ENCODE data around the gene VAV3.

Gene VAV3

GRCh38 chr1:107600607-107601160, 364.3 kb downstream of the VAV3 start:
- no peak overlapping the region for H3K4me3 ChIP-seq
- TF ChIP-seq, protein P1, sequence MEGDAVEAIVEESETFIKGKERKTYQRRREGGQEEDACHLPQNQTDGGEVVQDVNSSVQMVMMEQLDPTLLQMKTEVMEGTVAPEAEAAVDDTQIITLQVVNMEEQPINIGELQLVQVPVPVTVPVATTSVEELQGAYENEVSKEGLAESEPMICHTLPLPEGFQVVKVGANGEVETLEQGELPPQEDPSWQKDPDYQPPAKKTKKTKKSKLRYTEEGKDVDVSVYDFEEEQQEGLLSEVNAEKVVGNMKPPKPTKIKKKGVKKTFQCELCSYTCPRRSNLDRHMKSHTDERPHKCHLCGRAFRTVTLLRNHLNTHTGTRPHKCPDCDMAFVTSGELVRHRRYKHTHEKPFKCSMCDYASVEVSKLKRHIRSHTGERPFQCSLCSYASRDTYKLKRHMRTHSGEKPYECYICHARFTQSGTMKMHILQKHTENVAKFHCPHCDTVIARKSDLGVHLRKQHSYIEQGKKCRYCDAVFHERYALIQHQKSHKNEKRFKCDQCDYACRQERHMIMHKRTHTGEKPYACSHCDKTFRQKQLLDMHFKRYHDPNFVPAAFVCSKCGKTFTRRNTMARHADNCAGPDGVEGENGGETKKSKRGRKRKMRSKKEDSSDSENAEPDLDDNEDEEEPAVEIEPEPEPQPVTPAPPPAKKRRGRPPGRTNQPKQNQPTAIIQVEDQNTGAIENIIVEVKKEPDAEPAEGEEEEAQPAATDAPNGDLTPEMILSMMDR (IDR thresholded peaks at IDR 0.05) = no peak
- no peak overlapping the region for H3K27ac ChIP-seq
- DNase-seq (ENCODE audit: low spot score) = no peak

DNA sequence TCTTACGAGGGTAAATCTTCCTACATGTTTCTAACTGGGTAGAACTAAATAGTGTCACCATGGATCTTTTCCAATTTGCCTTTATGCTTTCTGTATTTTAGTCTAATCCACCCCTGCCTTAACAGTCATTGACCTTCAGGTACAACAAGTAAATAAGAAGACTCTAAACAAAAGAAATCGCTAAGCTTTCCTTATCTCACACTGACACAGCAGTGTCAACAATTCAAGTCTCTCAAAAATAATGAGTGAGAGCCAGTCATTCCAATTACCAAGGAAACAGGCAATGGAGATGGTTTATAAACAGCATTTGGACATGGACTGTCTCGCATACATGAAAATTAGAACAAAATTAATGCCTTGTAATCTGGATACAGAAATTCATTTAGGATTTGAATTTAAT, 365.8 kb downstream of the VAV3 start:
- Histone ChIP-seq H3K4me3 (no peak overlapping the region), H3K27ac (no peak overlapping the region)
- TF ChIP-seq, protein P1 (IDR thresholded peaks at IDR 0.05) = no peak
- DNase-seq (ENCODE audit: low spot score) = no peak

GRCh38 chr1:107597290-107597689, 367.7 kb downstream of the VAV3 start:
- H3K4me3 ChIP-seq = no peak overlapping the region
- TF ChIP-seq, protein P1 (IDR thresholded peaks at IDR 0.05) = no peak
- no peak overlapping the region for H3K27ac ChIP-seq
- no peak for DNase-seq (ENCODE audit: low spot score)

- no peak for DNase-seq (ENCODE audit: low spot score)
- TF ChIP-seq, protein P1 (IDR thresholded peaks at IDR 0.05) = no peak
- Histone ChIP-seq H3K27ac (no peak overlapping the region), H3K4me3 (no peak overlapping the region)
Observed at GRCh38 chr1:107594536-107594935, 370.4 kb downstream of the VAV3 start.

GRCh38 chr1:107593501-107594209, 371.3 kb downstream of the VAV3 start:
- Histone ChIP-seq H3K27ac (no peak overlapping the region), H3K4me3 (no peak overlapping the region)
- TF ChIP-seq, protein P1 (IDR thresholded peaks at IDR 0.05) = no peak
- DNase-seq (ENCODE audit: low spot score) = no peak

GRCh38 chr1:107590900-107591622, 373.9 kb downstream of the VAV3 start:
- H3K27ac ChIP-seq = no peak overlapping the region
- TF ChIP-seq, protein P1 (IDR thresholded peaks at IDR 0.05) = no peak
- no peak for DNase-seq (ENCODE audit: low spot score)
- H3K4me3 ChIP-seq = no peak overlapping the region
